ENCODE results near the gene GCNT1.

DNA sequence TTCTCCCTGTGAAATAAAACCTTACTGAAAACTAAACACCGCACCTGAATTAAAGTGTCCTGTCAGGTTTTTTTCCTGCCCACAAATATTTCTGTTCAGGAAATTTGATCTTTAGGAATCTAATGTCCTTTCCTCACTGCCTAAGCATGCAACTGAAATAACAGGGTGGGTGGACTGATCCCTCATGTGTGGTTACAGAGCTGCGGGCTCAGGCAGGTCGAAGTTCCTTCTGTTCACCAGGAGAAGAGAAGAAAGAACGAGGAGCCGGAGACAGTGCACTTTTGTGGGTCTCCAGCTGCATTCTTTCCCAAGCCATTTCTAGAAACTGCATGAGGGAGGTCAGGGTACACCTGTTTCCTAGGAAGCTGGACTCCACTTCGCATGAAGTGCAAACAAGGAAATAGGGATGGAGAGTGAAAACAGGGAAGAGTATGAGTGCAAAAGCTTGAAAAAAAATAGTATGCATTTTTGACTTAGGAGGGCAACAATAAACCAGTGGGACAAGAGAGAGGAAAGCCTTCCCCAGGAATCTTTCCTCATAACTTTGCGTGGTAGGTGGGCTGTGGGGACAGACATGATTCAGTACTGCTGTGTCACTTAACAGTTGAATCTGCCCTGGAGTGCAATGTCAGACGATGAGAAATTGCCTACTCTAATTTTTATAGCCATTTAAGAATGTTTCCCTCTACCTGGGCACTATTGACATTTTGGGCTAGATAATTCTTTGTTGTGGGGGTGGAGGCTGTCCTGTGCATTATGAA, 60.3 kb downstream of the GCNT1 start:
- TF ChIP-seq, protein P1, sequence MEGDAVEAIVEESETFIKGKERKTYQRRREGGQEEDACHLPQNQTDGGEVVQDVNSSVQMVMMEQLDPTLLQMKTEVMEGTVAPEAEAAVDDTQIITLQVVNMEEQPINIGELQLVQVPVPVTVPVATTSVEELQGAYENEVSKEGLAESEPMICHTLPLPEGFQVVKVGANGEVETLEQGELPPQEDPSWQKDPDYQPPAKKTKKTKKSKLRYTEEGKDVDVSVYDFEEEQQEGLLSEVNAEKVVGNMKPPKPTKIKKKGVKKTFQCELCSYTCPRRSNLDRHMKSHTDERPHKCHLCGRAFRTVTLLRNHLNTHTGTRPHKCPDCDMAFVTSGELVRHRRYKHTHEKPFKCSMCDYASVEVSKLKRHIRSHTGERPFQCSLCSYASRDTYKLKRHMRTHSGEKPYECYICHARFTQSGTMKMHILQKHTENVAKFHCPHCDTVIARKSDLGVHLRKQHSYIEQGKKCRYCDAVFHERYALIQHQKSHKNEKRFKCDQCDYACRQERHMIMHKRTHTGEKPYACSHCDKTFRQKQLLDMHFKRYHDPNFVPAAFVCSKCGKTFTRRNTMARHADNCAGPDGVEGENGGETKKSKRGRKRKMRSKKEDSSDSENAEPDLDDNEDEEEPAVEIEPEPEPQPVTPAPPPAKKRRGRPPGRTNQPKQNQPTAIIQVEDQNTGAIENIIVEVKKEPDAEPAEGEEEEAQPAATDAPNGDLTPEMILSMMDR (conservative IDR thresholded peaks at IDR 0.05; ENCODE audit: low read depth, low read length): no peak
- no peak for TF ChIP-seq RAD21 (IDR thresholded peaks at IDR 0.05; ENCODE audit: low read length)
- TF ChIP-seq POLR2A (IDR thresholded peaks at IDR 0.05; ENCODE audit: low read depth, low read length): no peak
- no peak for TF ChIP-seq CEBPB (IDR thresholded peaks at IDR 0.05; ENCODE audit: low read depth, low read length)
